ENCODE measurements around the gene VAV1. TPM values are rescaled to one million over a fixed set of nuclear protein-coding genes. Genes with fewer than 3 reads are reported as not detected.

The VAV1 gene
- total and polyA plus RNA-seq, 2 of the 13 experiments (the other 11 are each of a cell fraction or from before 2014, with no cell fraction given) = not detected

DNA sequence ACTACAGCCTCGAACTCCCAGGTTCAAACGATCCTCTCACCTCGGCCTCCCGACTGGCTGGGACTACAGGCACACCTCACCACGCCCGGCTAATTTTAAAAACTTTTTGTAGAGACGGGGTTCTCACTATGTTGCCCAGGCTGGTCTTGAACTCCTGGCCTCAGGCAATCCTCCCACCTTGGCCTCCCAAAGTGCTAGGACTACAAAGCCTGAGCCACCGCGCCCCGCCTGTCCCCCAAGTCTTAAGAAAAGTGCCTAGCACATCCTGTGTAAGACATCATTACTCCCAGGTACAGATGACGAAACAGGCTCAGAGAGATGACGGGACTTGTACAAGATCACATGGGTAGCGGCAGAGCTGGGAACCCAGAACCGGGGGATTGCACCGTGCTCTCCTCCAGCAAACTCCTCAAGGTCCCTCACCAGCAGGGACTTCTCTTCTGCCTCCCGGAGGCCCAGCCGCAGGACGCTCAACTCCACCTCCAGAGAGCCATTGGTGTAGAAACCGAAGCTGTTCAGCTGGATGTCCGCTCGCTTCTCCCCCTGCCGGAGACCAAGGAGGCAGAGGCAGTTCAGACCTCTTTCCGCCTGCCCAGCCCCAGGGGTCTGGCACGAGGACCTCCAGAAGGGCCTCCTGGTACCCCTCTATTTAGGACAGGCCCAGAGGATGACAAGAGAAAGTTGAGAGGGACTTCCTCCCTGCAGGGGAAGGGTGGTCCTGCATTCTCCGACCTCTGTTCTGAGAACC is 36.2 kb upstream of the VAV1 start (continued):
- TF ChIP-seq, protein P1, sequence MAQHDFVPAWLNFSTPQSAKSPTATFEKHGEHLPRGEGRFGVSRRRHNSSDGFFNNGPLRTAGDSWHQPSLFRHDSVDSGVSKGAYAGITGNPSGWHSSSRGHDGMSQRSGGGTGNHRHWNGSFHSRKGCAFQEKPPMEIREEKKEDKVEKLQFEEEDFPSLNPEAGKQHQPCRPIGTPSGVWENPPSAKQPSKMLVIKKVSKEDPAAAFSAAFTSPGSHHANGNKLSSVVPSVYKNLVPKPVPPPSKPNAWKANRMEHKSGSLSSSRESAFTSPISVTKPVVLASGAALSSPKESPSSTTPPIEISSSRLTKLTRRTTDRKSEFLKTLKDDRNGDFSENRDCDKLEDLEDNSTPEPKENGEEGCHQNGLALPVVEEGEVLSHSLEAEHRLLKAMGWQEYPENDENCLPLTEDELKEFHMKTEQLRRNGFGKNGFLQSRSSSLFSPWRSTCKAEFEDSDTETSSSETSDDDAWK (CRISPR knock-in tag; IDR thresholded peaks at IDR 0.05) = no peak
- TF ChIP-seq HNRNPK (IDR thresholded peaks at IDR 0.05; ENCODE audit: low read depth, low read length, poor library complexity, severe bottlenecking) (no peak), TOPORS (CRISPR knock-in tag; IDR thresholded peaks at IDR 0.05) (no peak), GABPB1 (CRISPR knock-in tag; IDR thresholded peaks at IDR 0.05) (no peak; the same call in 1 of the 2 replicates), ZBTB37 (CRISPR knock-in tag; IDR thresholded peaks at IDR 0.05) (no peak), KLF13 (CRISPR knock-in tag; IDR thresholded peaks at IDR 0.05) (no peak), ZXDC (CRISPR knock-in tag; IDR thresholded peaks at IDR 0.05) (no peak), ZNF383 (CRISPR knock-in tag; IDR thresholded peaks at IDR 0.05; ENCODE audit: borderline replicate concordance) (no peak), ZBTB7A (CRISPR knock-in tag; IDR thresholded peaks at IDR 0.05) (no peak), ZNF879 (CRISPR knock-in tag; IDR thresholded peaks at IDR 0.05) (no peak), HOXD1 (CRISPR knock-in tag; IDR thresholded peaks at IDR 0.05) (no peak), BATF2 (CRISPR knock-in tag; IDR thresholded peaks at IDR 0.05) (no peak)
- TF ChIP-seq, protein P2, sequence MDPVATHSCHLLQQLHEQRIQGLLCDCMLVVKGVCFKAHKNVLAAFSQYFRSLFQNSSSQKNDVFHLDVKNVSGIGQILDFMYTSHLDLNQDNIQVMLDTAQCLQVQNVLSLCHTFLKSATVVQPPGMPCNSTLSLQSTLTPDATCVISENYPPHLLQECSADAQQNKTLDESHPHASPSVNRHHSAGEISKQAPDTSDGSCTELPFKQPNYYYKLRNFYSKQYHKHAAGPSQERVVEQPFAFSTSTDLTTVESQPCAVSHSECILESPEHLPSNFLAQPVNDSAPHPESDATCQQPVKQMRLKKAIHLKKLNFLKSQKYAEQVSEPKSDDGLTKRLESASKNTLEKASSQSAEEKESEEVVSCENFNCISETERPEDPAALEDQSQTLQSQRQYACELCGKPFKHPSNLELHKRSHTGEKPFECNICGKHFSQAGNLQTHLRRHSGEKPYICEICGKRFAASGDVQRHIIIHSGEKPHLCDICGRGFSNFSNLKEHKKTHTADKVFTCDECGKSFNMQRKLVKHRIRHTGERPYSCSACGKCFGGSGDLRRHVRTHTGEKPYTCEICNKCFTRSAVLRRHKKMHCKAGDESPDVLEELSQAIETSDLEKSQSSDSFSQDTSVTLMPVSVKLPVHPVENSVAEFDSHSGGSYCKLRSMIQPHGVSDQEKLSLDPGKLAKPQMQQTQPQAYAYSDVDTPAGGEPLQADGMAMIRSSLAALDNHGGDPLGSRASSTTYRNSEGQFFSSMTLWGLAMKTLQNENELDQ (CRISPR knock-in tag; IDR thresholded peaks at IDR 0.05; ENCODE audit: borderline replicate concordance) = no peak
- TF ChIP-seq, protein P3, sequence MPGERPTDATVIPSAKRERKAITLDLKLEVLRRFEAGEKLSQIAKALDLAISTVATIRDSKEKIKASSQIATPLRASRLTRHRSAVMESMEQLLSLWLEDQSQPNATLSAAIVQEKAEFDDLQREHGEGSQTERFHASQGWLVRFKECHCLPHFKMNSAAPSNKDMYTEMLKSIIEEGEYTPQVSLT (CRISPR knock-in tag; IDR thresholded peaks at IDR 0.05; ENCODE audit: borderline replicate concordance, low read depth) = no peak
- TF ChIP-seq, protein P4, sequence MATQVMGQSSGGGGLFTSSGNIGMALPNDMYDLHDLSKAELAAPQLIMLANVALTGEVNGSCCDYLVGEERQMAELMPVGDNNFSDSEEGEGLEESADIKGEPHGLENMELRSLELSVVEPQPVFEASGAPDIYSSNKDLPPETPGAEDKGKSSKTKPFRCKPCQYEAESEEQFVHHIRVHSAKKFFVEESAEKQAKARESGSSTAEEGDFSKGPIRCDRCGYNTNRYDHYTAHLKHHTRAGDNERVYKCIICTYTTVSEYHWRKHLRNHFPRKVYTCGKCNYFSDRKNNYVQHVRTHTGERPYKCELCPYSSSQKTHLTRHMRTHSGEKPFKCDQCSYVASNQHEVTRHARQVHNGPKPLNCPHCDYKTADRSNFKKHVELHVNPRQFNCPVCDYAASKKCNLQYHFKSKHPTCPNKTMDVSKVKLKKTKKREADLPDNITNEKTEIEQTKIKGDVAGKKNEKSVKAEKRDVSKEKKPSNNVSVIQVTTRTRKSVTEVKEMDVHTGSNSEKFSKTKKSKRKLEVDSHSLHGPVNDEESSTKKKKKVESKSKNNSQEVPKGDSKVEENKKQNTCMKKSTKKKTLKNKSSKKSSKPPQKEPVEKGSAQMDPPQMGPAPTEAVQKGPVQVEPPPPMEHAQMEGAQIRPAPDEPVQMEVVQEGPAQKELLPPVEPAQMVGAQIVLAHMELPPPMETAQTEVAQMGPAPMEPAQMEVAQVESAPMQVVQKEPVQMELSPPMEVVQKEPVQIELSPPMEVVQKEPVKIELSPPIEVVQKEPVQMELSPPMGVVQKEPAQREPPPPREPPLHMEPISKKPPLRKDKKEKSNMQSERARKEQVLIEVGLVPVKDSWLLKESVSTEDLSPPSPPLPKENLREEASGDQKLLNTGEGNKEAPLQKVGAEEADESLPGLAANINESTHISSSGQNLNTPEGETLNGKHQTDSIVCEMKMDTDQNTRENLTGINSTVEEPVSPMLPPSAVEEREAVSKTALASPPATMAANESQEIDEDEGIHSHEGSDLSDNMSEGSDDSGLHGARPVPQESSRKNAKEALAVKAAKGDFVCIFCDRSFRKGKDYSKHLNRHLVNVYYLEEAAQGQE (IDR thresholded peaks at IDR 0.05; ENCODE audit: borderline replicate concordance in 1 of 2, low read depth in 1 of 2, low read length in 2 of 2) = no peak
